ENCODE data around the gene MYH9. TPM values are rescaled to one million over a fixed set of nuclear protein-coding genes. Genes with fewer than 3 reads are reported as not detected.

MYH9 gene
- total RNA-seq, 4 donors from 2014 or later = 216 to 339 (median 246) TPM

- Histone ChIP-seq H3K9me3 (no peaks in the 10 kb centered on the region), H3K27me3 (no peaks in the 10 kb centered on the region), H3K4me1 (peaks cover 0 to 6% (median 0%) of the 10 kb centered on the region in 3 donors), H3K4me3 (no peak overlapping the region), H3K36me3 (peaks cover 92 to 100% (median 100%) of the 10 kb centered on the region in 3 donors), H3K27ac (peak overlapping the region; percentile 13 to 72 (median 56))
- intact Hi-C loops (cut with DNase I) = no loop called here
- WGBS, 2 donors = 80 to 82% methylated on average over 13 to 14 of the region's 24 CpGs
- TF ChIP-seq CTCF (IDR thresholded peaks at IDR 0.05) = no peak
- TF ChIP-seq POLR2A (IDR thresholded peaks at IDR 0.05) = no peak
- DNase-seq = no peak
Observed at GRCh38 chr22:36300396-36301212, 87.2 kb downstream of the MYH9 start.

GRCh38 chr22:36299911-36300310, 87.9 kb downstream of the MYH9 start:
- no peak for DNase-seq
- H3K4me3 ChIP-seq = no peak overlapping the region
- peak overlapping the region in 3 of 4 donors; percentile 34 to 72 (median 58) for H3K27ac ChIP-seq
- H3K36me3 ChIP-seq = peaks cover 92 to 100% (median 100%) of the 10 kb centered on the region in 3 donors
- TF ChIP-seq POLR2A (IDR thresholded peaks at IDR 0.05) = no peak
- TF ChIP-seq CTCF (IDR thresholded peaks at IDR 0.05) = no peak
- H3K4me1 ChIP-seq = peaks cover 0 to 6% (median 0%) of the 10 kb centered on the region in 3 donors
- H3K27me3 ChIP-seq = no peaks in the 10 kb centered on the region
- WGBS, 2 donors = 93 to 100% methylated on average over 1 to 3 of the region's 12 CpGs
- no peaks in the 10 kb centered on the region for H3K9me3 ChIP-seq
- intact Hi-C loops (cut with DNase I) = no loop called here

- WGBS, 2 donors = 82 to 83% methylated on average over 8 to 12 of the region's 14 CpGs
- Histone ChIP-seq H3K27me3 (no peaks in the 10 kb centered on the region), H3K27ac (peak overlapping the region in 3 of 4 donors; percentile 28 to 48 (median 40)), H3K36me3 (peaks cover 90 to 100% (median 99%) of the 10 kb centered on the region in 3 donors), H3K4me1 (peaks cover 0 to 6% (median 0%) of the 10 kb centered on the region in 3 donors), H3K9me3 (no peaks in the 10 kb centered on the region), H3K4me3 (no peak overlapping the region)
- TF ChIP-seq CTCF (IDR thresholded peaks at IDR 0.05) (no peak), POLR2A (IDR thresholded peaks at IDR 0.05) (no peak)
- DNase-seq = no peak
- intact Hi-C loops (cut with DNase I) = no loop called here
Observed at GRCh38 chr22:36299295-36299694, 88.5 kb downstream of the MYH9 start.

- intact Hi-C loops (cut with DNase I) = no loop called here
- H3K9me3 ChIP-seq = no peaks in the 10 kb centered on the region
- no peak overlapping the region for H3K4me3 ChIP-seq
- peak overlapping the region in 3 of 4 donors; percentile 40 to 44 (median 43) for H3K27ac ChIP-seq
- H3K36me3 ChIP-seq = peaks cover 92 to 100% (median 99%) of the 10 kb centered on the region in 3 donors
- 89 to 90% methylated on average over 1 to 2 of the region's 13 CpGs for WGBS, 2 donors
- H3K4me1 ChIP-seq = peaks cover 0 to 6% (median 0%) of the 10 kb centered on the region in 3 donors
- no peaks in the 10 kb centered on the region for H3K27me3 ChIP-seq
- no peak for DNase-seq
- TF ChIP-seq CTCF (IDR thresholded peaks at IDR 0.05) = no peak
- TF ChIP-seq POLR2A (IDR thresholded peaks at IDR 0.05) = no peak
Observed at GRCh38 chr22:36298601-36299000, 89.2 kb downstream of the MYH9 start.

GRCh38 chr22:36298118-36298517, 89.6 kb downstream of the MYH9 start:
- Histone ChIP-seq H3K36me3 (peaks cover 93 to 100% (median 99%) of the 10 kb centered on the region in 3 donors), H3K27me3 (no peaks in the 10 kb centered on the region), H3K4me3 (no peak overlapping the region), H3K4me1 (peaks cover 0 to 6% (median 0%) of the 10 kb centered on the region in 3 donors), H3K27ac (peak overlapping the region in 3 of 4 donors; percentile 40 to 49 (median 44)), H3K9me3 (no peaks in the 10 kb centered on the region)
- no peak for TF ChIP-seq CTCF (IDR thresholded peaks at IDR 0.05)
- TF ChIP-seq POLR2A (IDR thresholded peaks at IDR 0.05) = no peak
- 69 to 90% methylated on average over 5 to 6 of the region's 8 CpGs for WGBS, 2 donors
- no peak for DNase-seq
- intact Hi-C loops (cut with DNase I) = no loop called here

All from esophagus squamous epithelium (tissue), 5 donors.